Measurements from ENCODE around the gene VIT.

DNA sequence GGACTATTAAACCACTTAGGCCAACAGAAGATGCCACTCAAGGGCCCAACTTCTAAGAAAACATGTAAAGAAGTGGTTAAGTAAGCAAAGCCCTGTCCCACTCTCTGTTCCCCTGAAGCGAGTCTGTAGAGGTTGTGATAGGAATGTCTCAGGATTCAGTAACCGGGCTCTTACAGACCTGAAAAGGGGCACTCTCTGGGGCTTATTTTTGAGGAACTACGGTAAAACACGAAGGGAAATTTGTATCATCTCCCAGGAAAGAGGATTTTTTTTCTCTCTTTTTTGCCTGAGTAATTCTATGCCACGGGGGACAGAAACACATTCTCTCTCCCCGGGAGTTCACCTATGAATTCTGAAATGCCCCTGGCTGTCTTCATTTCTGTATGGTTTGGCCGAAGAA, 77.4 kb downstream of the VIT start:
- TF ChIP-seq POLR2A (IDR thresholded peaks at IDR 0.05; ENCODE audit: low read depth, low read length), result no peak
- TF ChIP-seq TAF1 (IDR thresholded peaks at IDR 0.05; ENCODE audit: borderline replicate concordance, low read depth, low read length), result no peak
- no peak for TF ChIP-seq POLR2AphosphoS5 (IDR thresholded peaks at IDR 0.05; ENCODE audit: low read depth, low read length)
